NB4 (cell line): Measurements from ENCODE around the gene LNPEP.
"Not testable (repeated sequence)": the region's sequence is repeated elsewhere in the genome, so short reads cannot be mapped to it uniquely, and the experiment has no call there.

Experiments
- DNase-seq: peaks from one replicate; pipeline ENCODE4 v3.0.0; 2010; ENCODE audit warnings: low read depth
- H3K4me3 ChIP-seq: one replicate; pipeline ENCODE4 v1.5.1; 2011; ENCODE audit warnings: mild to moderate bottlenecking, low read depth, low read length, moderate library complexity
- CTCF ChIP-seq: IDR thresholded peaks from one replicate; pipeline ENCODE4 v1.5.1; 2012; ENCODE audit warnings: low read depth, low read length
- MAX ChIP-seq: IDR thresholded peaks from 2 replicates; pipeline ENCODE4 v1.6.1; 2011; ENCODE audit warnings: low read depth, low read length
- MYC ChIP-seq: IDR thresholded peaks from 2 replicates; pipeline ENCODE4 v1.6.1; 2011; ENCODE audit warnings: low read depth, low read length
- POLR2A ChIP-seq: IDR thresholded peaks from 2 replicates; pipeline ENCODE4 v1.6.1; 2011; ENCODE audit warnings: mild to moderate bottlenecking; ENCODE audit not compliant: insufficient read length; ENCODE audit errors: extremely low read depth

Gene LNPEP

GRCh38 chr5:97078958-97079743, 143.3 kb downstream of the LNPEP start:
- TF ChIP-seq MAX, result peak; percentile 67; the same call in 1 of the 2 replicates
- TF ChIP-seq POLR2A, result no peak
- TF ChIP-seq MYC, result peak; percentile 40; the same call in 1 of the 2 replicates
- TF ChIP-seq CTCF, result no peak
- peak; percentile 57 for DNase-seq

GRCh38 chr5:97084782-97085458, 149.0 kb downstream of the LNPEP start:
- not testable (repeated sequence) for DNase-seq, H3K4me3 ChIP-seq

More at GRCh38 chr5:97078958-97079743, 143.3 kb downstream of the LNPEP start:
- H3K4me3 ChIP-seq, result no peak overlapping the region

- DNase-seq, result no peak
- TF ChIP-seq MYC (no peak), MAX (no peak), CTCF (no peak)
- H3K4me3 ChIP-seq, result no peak overlapping the region
Measured at GRCh38 chr5:97085459-97086181, 149.7 kb downstream of the LNPEP start.
